Neural cell (in vitro differentiated cells): ENCODE data around the gene SULT1E1.

Experiments used
- CTCF ChIP-seq: fragments of 450-650 bp; IDR thresholded peaks from 2 replicates; pipeline ENCODE4 v1.5.1; 2014; ENCODE audit warnings: antibody characterized with exemption, mild to moderate bottlenecking, moderate library complexity; ENCODE audit not compliant: poor library complexity, severe bottlenecking
- EP300 ChIP-seq: fragments of 450-650 bp; conservative IDR thresholded peaks from 2 replicates; pipeline ENCODE4 v1.6.1; 2014; ENCODE audit warnings: antibody characterized with exemption, mild to moderate bottlenecking, moderate library complexity; ENCODE audit not compliant: poor library complexity, severe bottlenecking
- EZH2 ChIP-seq: fragments of 200-600, 300-800 bp; shearing (Covaris generic), sonication (generic); IDR thresholded peaks from 2 replicates; pipeline ENCODE4 v1.6.1; 2014; ENCODE audit warnings: antibody characterized with exemption, low read length, borderline replicate concordance, mild to moderate bottlenecking; ENCODE audit not compliant: insufficient read depth, poor library complexity, severe bottlenecking
- POLR2AphosphoS5 ChIP-seq: IDR thresholded peaks from 2 replicates; pipeline ENCODE4 v1.6.1; 2012
- REST ChIP-seq: IDR thresholded peaks from 2 replicates; pipeline ENCODE4 v1.6.1; 2012; ENCODE audit warnings: borderline replicate concordance
- TAF1 ChIP-seq: IDR thresholded peaks from 2 replicates; pipeline ENCODE4 v1.6.1; 2012; ENCODE audit warnings: low read depth

- TF ChIP-seq EP300 (no peak), POLR2AphosphoS5 (no peak), CTCF (no peak), EZH2 (no peak), REST (no peak), TAF1 (no peak)
Measured at GRCh38 chr4:69860052-69860451, at the start of gene SULT1E1.
